NCI-H1436 treated with DMSO at 0.1 percent for 48 hours (cell line): ENCODE data around the gene UBTF.

Source experiments
- DNase-seq: peaks from one replicate; lab custom pipeline; 2025; lab: John Stamatoyannopoulos, UW

UBTF gene

GRCh38 chr17:44219616-44220212 is at the start of gene UBTF:
Gene UBTF, minus strand, starts transcription at chr17:44219675. Its CDS starts 1,446 bp downstream, at chr17:44218229.
- DNase-seq: no peak

- no peak for DNase-seq
These were observed 49.4 kb upstream of the UBTF start for GRCh38 chr17:44268709-44269534.

GRCh38 chr17:44267818-44268490 is 48.5 kb upstream of the UBTF start, which contains the start of gene SLC4A1:
Gene SLC4A1, minus strand, starts transcription at chr17:44268135. Its CDS starts 5,269 bp downstream, at chr17:44262866.
- DNase-seq: no peak

GRCh38 chr17:44267165-44267455 is 47.6 kb upstream of the UBTF start:
- no peak for DNase-seq

GRCh38 chr17:44266402-44267164 is 47.1 kb upstream of the UBTF start:
- no peak for DNase-seq

- no peak for DNase-seq
These were observed 43.9 kb upstream of the UBTF start for GRCh38 chr17:44263345-44263902.

- no peak for DNase-seq
These were observed 43.3 kb upstream of the UBTF start for GRCh38 chr17:44262654-44263225.

- no peak for DNase-seq
These were observed 40.8 kb upstream of the UBTF start for GRCh38 chr17:44260296-44260695.

GRCh38 chr17:44258811-44259351 is 39.4 kb upstream of the UBTF start:
- DNase-seq: no peak

- no peak for DNase-seq
These were observed 38.6 kb upstream of the UBTF start for GRCh38 chr17:44257815-44258760.

GRCh38 chr17:44256671-44257070 is 37.2 kb upstream of the UBTF start:
- no peak for DNase-seq

GRCh38 chr17:44255915-44256314 is 36.4 kb upstream of the UBTF start:
- no peak for DNase-seq

- no peak for DNase-seq
These were observed 35.1 kb upstream of the UBTF start for GRCh38 chr17:44254361-44255095.

GRCh38 chr17:44253006-44253405 is 33.5 kb upstream of the UBTF start:
- no peak for DNase-seq

GRCh38 chr17:44251062-44251461 is 31.6 kb upstream of the UBTF start:
- no peak for DNase-seq

- DNase-seq: no peak
These were observed 30.2 kb upstream of the UBTF start for GRCh38 chr17:44249501-44250246.

- DNase-seq: no peak
These were observed 28.6 kb upstream of the UBTF start for GRCh38 chr17:44247876-44248736.

GRCh38 chr17:44247440-44247841 is 28.0 kb upstream of the UBTF start:
- no peak for DNase-seq
